ENCODE data around the gene RTN4R.

The RTN4R gene

GRCh38 chr22:20224917-20225692 lies 43.0 kb downstream of the RTN4R start:
- no peak for TF ChIP-seq CTCF (IDR thresholded peaks at IDR 0.05; ENCODE audit: low read depth, low read length)

GRCh38 chr22:20224256-20224626 lies 43.9 kb downstream of the RTN4R start:
- TF ChIP-seq CTCF (IDR thresholded peaks at IDR 0.05; ENCODE audit: low read depth, low read length), result no peak
- no peak overlapping the region for H3K4me3 ChIP-seq (ENCODE audit: low read depth, low read length)

More at GRCh38 chr22:20224917-20225692, 43.0 kb downstream of the RTN4R start:
- H3K4me3 ChIP-seq (ENCODE audit: low read depth, low read length), result no peak overlapping the region

- TF ChIP-seq CTCF (IDR thresholded peaks at IDR 0.05; ENCODE audit: low read depth, low read length), result no peak
- H3K4me3 ChIP-seq (ENCODE audit: low read depth, low read length), result no peak overlapping the region
Measured at GRCh38 chr22:20223421-20224255, 44.5 kb downstream of the RTN4R start.

GRCh38 chr22:20222764-20223420 lies 45.2 kb downstream of the RTN4R start:
- no peak for TF ChIP-seq CTCF (IDR thresholded peaks at IDR 0.05; ENCODE audit: low read depth, low read length)
- no peak overlapping the region for H3K4me3 ChIP-seq (ENCODE audit: low read depth, low read length)

GRCh38 chr22:20221421-20222340 lies 46.4 kb downstream of the RTN4R start:
- TF ChIP-seq CTCF (IDR thresholded peaks at IDR 0.05; ENCODE audit: low read depth, low read length), result no peak
- no peak overlapping the region for H3K4me3 ChIP-seq (ENCODE audit: low read depth, low read length)

- TF ChIP-seq CTCF (IDR thresholded peaks at IDR 0.05; ENCODE audit: low read depth, low read length), result no peak
- H3K4me3 ChIP-seq (ENCODE audit: low read depth, low read length), result no peak overlapping the region
Measured at GRCh38 chr22:20220629-20221026, 47.5 kb downstream of the RTN4R start.
